ENCODE measurements around the gene ROBO1. TPM values are rescaled to one million over a fixed set of nuclear protein-coding genes. Genes with fewer than 3 reads are reported as not detected.

ROBO1 gene
- total RNA-seq, 1 experiment from 2014 or later = 33.9 TPM

DNA sequence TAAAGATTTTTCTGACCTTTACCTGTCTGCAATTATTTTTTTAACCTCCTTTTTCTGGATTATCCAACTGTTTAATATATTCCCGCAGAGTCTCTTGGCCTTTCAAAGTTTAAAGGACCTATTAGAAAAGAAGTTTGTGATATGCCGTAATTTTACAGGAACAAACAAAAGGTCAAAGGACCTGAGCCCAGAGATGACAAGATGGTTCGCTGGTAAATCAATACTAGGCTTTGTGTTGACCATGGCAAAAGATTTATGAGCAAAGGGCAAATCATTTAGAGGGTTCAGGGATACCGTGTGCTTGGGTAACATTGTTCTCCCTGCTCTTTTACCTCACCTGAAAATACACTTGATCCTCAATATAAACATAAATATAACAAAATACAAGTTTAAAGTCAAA, 923.5 kb downstream of the ROBO1 start:
- intact Hi-C loops (cut with micrococcal nuclease; ENCODE audit: unreplicated experiment) = no loop called here
- Mint-ChIP-seq H3K27me3 (ENCODE audit: unreplicated experiment) (no peaks in the 10 kb centered on the region), H3K36me3 (ENCODE audit: insufficient read depth, unreplicated experiment) (no peaks in the 10 kb centered on the region), H3K4me3 (ENCODE audit: low read depth, unreplicated experiment) (no peak overlapping the region), H3K4me1 (ENCODE audit: low read depth, unreplicated experiment) (peaks cover 18% of the 10 kb centered on the region), H3K27ac (ENCODE audit: unreplicated experiment) (no peak overlapping the region), H3K9me3 (ENCODE audit: low read depth, unreplicated experiment) (no peaks in the 10 kb centered on the region)
- CTCF ChIA-PET = no interaction called here
- TF ChIP-seq, protein P1, sequence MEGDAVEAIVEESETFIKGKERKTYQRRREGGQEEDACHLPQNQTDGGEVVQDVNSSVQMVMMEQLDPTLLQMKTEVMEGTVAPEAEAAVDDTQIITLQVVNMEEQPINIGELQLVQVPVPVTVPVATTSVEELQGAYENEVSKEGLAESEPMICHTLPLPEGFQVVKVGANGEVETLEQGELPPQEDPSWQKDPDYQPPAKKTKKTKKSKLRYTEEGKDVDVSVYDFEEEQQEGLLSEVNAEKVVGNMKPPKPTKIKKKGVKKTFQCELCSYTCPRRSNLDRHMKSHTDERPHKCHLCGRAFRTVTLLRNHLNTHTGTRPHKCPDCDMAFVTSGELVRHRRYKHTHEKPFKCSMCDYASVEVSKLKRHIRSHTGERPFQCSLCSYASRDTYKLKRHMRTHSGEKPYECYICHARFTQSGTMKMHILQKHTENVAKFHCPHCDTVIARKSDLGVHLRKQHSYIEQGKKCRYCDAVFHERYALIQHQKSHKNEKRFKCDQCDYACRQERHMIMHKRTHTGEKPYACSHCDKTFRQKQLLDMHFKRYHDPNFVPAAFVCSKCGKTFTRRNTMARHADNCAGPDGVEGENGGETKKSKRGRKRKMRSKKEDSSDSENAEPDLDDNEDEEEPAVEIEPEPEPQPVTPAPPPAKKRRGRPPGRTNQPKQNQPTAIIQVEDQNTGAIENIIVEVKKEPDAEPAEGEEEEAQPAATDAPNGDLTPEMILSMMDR (IDR thresholded peaks at IDR 0.05; ENCODE audit: unreplicated experiment) = no peak
- BruUV-seq (replicated peaks) = no TSS peak
- DNase-seq = no peak

DNA sequence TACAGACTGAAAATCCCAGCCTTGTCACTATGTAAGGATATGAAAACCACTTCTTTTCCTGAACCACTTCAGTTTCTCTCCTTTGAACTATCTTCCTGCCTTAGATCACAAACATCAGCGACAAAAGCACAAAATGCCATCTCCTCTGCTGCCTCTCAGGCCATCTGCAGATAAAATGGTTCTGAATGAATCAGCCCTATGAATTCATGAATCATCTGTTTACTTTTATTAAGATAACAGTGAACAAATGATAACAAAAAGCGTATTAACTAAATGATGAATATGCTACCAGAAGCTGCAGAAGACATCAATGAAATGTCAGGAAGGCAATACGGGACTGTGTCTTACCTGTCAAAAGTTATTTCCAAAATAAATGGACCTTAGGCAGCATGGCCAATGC, 928.1 kb downstream of the ROBO1 start:
- Mint-ChIP-seq H3K27ac (ENCODE audit: unreplicated experiment) (no peak overlapping the region), H3K9me3 (ENCODE audit: low read depth, unreplicated experiment) (no peaks in the 10 kb centered on the region), H3K27me3 (ENCODE audit: unreplicated experiment) (no peaks in the 10 kb centered on the region), H3K36me3 (ENCODE audit: insufficient read depth, unreplicated experiment) (no peaks in the 10 kb centered on the region), H3K4me1 (ENCODE audit: low read depth, unreplicated experiment) (peaks cover 10% of the 10 kb centered on the region), H3K4me3 (ENCODE audit: low read depth, unreplicated experiment) (no peak overlapping the region)
- no TSS peak for BruUV-seq (replicated peaks)
- CTCF ChIA-PET = no interaction called here
- no peak for DNase-seq
- TF ChIP-seq, protein P1 (IDR thresholded peaks at IDR 0.05; ENCODE audit: unreplicated experiment) = no peak
- intact Hi-C loops (cut with micrococcal nuclease; ENCODE audit: unreplicated experiment) = no loop called here

DNA sequence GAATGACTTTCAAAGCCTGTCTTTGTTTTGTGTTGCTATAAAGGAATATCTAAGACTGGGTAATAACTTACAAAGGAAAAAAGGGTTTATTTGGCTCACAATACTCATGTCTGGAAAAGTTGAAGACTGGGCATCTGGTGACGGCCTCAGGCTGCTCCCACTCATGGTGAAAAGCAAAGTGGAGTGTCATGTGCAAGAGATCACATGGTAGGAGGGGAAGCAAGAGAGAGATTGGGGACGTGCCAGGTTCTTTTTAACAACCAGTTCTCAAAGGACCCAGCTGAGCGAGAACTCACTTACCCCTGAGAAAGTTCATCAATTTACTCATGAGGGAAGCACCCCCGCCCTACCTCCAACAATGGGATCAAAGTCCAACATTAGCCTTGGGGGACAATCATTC, 929.4 kb downstream of the ROBO1 start:
- Mint-ChIP-seq H3K27ac (ENCODE audit: unreplicated experiment) (no peak overlapping the region), H3K9me3 (ENCODE audit: low read depth, unreplicated experiment) (no peaks in the 10 kb centered on the region), H3K27me3 (ENCODE audit: unreplicated experiment) (no peaks in the 10 kb centered on the region), H3K4me1 (ENCODE audit: low read depth, unreplicated experiment) (peaks cover 10% of the 10 kb centered on the region), H3K36me3 (ENCODE audit: insufficient read depth, unreplicated experiment) (no peaks in the 10 kb centered on the region), H3K4me3 (ENCODE audit: low read depth, unreplicated experiment) (no peak overlapping the region)
- intact Hi-C loops (cut with micrococcal nuclease; ENCODE audit: unreplicated experiment) = no loop called here
- BruUV-seq (replicated peaks) = no TSS peak
- TF ChIP-seq, protein P1 (IDR thresholded peaks at IDR 0.05; ENCODE audit: unreplicated experiment) = no peak
- no peak for DNase-seq
- CTCF ChIA-PET = no interaction called here

DNA sequence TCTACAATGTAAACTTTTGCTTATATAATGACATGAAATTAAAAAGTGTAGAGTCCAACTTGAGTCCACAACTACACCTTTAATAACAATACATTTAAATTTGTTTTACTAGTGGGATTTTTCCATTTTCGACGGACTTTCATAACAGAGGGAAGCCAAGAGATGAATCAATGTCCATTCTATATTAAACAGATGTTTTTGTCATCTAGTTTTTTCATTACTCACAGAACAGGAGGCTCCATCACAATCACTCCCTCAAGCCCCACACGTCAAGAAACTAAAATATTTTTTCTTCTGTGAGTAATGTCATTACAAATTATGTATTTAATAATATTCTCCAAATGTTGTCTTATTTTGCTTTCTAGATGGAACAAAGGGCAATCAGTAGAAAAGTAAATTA, 932.9 kb downstream of the ROBO1 start:
- Mint-ChIP-seq H3K27ac (ENCODE audit: unreplicated experiment) (no peak overlapping the region), H3K27me3 (ENCODE audit: unreplicated experiment) (no peaks in the 10 kb centered on the region), H3K36me3 (ENCODE audit: insufficient read depth, unreplicated experiment) (no peaks in the 10 kb centered on the region), H3K4me3 (ENCODE audit: low read depth, unreplicated experiment) (no peak overlapping the region), H3K4me1 (ENCODE audit: low read depth, unreplicated experiment) (peaks cover 10% of the 10 kb centered on the region), H3K9me3 (ENCODE audit: low read depth, unreplicated experiment) (no peaks in the 10 kb centered on the region)
- intact Hi-C loops (cut with micrococcal nuclease; ENCODE audit: unreplicated experiment) = no loop called here
- CTCF ChIA-PET = no interaction called here
- TF ChIP-seq, protein P1 (IDR thresholded peaks at IDR 0.05; ENCODE audit: unreplicated experiment) = no peak
- no peak for DNase-seq
- no TSS peak for BruUV-seq (replicated peaks)
